Neural cell (in vitro differentiated cells): ENCODE data around the gene ALDOC.

Experiments used
- CTCF ChIP-seq: fragments of 450-650 bp; IDR thresholded peaks from 2 replicates; pipeline ENCODE4 v1.5.1; 2014; ENCODE audit warnings: antibody characterized with exemption, mild to moderate bottlenecking, moderate library complexity; ENCODE audit not compliant: poor library complexity, severe bottlenecking
- EZH2 ChIP-seq: fragments of 200-600, 300-800 bp; shearing (Covaris generic), sonication (generic); IDR thresholded peaks from 2 replicates; pipeline ENCODE4 v1.6.1; 2014; ENCODE audit warnings: antibody characterized with exemption, low read length, borderline replicate concordance, mild to moderate bottlenecking; ENCODE audit not compliant: insufficient read depth, poor library complexity, severe bottlenecking
- MXI1 ChIP-seq: fragments of 450-650 bp; conservative IDR thresholded peaks from 2 replicates; pipeline ENCODE4 v1.6.1; 2014; ENCODE audit warnings: antibody characterized with exemption, mild to moderate bottlenecking; ENCODE audit not compliant: poor library complexity, severe bottlenecking
- TF ChIP-seq, protein P1 (sequence below): IDR thresholded peaks from 2 replicates; pipeline ENCODE4 v1.6.1; 2012; ENCODE audit warnings: borderline replicate concordance

DNA sequence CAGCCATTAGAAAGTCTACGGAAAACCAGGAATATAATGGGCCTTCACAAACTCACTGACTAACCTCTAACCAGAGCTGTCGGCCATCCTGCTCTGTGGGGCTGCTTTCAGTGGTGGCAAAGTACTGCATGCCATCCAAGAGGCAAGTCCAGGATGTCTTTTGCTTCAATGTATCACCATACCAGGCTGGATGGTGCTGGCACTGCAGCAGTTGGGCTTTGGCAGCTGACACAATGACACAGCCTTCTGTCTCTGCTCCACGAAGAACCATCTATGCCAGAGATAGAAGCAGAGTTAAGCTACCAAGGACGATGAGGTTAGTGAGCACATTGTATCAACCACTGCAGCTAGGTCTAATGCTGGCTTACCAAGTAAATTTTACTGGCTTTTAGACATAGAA is 47.0 kb upstream of the ALDOC start:
- TF ChIP-seq EZH2 (no peak), CTCF (no peak), MXI1 (no peak)
- TF ChIP-seq, protein P1, sequence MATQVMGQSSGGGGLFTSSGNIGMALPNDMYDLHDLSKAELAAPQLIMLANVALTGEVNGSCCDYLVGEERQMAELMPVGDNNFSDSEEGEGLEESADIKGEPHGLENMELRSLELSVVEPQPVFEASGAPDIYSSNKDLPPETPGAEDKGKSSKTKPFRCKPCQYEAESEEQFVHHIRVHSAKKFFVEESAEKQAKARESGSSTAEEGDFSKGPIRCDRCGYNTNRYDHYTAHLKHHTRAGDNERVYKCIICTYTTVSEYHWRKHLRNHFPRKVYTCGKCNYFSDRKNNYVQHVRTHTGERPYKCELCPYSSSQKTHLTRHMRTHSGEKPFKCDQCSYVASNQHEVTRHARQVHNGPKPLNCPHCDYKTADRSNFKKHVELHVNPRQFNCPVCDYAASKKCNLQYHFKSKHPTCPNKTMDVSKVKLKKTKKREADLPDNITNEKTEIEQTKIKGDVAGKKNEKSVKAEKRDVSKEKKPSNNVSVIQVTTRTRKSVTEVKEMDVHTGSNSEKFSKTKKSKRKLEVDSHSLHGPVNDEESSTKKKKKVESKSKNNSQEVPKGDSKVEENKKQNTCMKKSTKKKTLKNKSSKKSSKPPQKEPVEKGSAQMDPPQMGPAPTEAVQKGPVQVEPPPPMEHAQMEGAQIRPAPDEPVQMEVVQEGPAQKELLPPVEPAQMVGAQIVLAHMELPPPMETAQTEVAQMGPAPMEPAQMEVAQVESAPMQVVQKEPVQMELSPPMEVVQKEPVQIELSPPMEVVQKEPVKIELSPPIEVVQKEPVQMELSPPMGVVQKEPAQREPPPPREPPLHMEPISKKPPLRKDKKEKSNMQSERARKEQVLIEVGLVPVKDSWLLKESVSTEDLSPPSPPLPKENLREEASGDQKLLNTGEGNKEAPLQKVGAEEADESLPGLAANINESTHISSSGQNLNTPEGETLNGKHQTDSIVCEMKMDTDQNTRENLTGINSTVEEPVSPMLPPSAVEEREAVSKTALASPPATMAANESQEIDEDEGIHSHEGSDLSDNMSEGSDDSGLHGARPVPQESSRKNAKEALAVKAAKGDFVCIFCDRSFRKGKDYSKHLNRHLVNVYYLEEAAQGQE = no peak
